HepG2 (cell line): ENCODE measurements around the gene PMM2. TPM values are rescaled to one million over a fixed set of nuclear protein-coding genes. Genes with fewer than 3 reads are reported as not detected.

Experiments used
- ATAC-seq: fragments of 200-7000 bp; cut with Tn5 transposase; 3 replicates; pipeline ENCODE4 v1.9.1; 2020; ENCODE audit warnings: mild to moderate bottlenecking, moderate library complexity
- BruUV-seq: library from RNA; stranded (reverse); fragments of 400-500 nt; replicated peaks from 2 replicates; lab custom pipeline; 2021; lab: Mats Ljungman, UMichigan
- CTCF ChIA-PET: fragments of 300-600 bp; formaldehyde crosslinking; extraction: SDS; loops from one replicate; lab custom pipeline; 2021; ENCODE audit warnings: low total read pairs, inconsistent platforms, low intra/inter-chr PET ratio; lab: Yijun Ruan, JAX
- POLR2A ChIA-PET: fragments of 350-600 bp; sonication (Branson Sonifier 250); formaldehyde crosslinking; loops from one replicate; lab custom pipeline; 2020; ENCODE audit warnings: antibody characterized with exemption, inconsistent platforms; lab: Yijun Ruan, JAX
- DNase-seq: peaks from one replicate; pipeline ENCODE4 v3.0.0-alpha.2; 2015; ENCODE audit warnings: low spot score
- FAIRE-seq: peaks from 3 replicates; lab custom pipeline; 2011; peaks lifted over from hg19 to GRCh38; lab: Jason Lieb, UNC
- H2AFZ ChIP-seq: one replicate; pipeline ENCODE4 v1.6.1; 2011; ENCODE audit warnings: low read length, inconsistent platforms
- H3K27ac ChIP-seq: fragments of 300-600 bp; 3 replicates; pipeline ENCODE4 v1.8.0; 2011; ENCODE audit warnings: mixed run types, mild to moderate bottlenecking, mixed read lengths, low read length, inconsistent platforms; ENCODE audit not compliant: insufficient read depth; ENCODE audit errors: extremely low read length
- H3K27me3 ChIP-seq, 2 experiments: fragments of 200-600 bp in 1 of 2; 2 replicates in 1 of 2; 3 replicates in 1 of 2; pipeline versions ENCODE4 v1.6.0 to v1.8.0; 2011; ENCODE audit warnings: low read length in 2 of 2, mild to moderate bottlenecking in 2 of 2, moderate library complexity in 2 of 2, inconsistent platforms in 1 of 2; ENCODE audit not compliant: insufficient read depth in 2 of 2, control insufficient read depth in 1 of 2
- H3K36me3 ChIP-seq, 2 experiments: fragments of 200-600 bp in 1 of 2; replicated peaks in 1 of 2; 2 replicates in 1 of 2; 3 replicates in 1 of 2; pipeline versions ENCODE4 v1.5.1 to v1.8.0; 2011; ENCODE audit warnings: low read length in 2 of 2, inconsistent platforms in 1 of 2; ENCODE audit not compliant: insufficient read depth in 2 of 2, control insufficient read depth in 1 of 2
- H3K4me1 ChIP-seq: 2 replicates; pipeline ENCODE4 v1.5.1; 2012; ENCODE audit warnings: low read length, inconsistent platforms; ENCODE audit not compliant: insufficient read depth
- H3K4me2 ChIP-seq: 2 replicates; pipeline ENCODE4 v1.6.0; 2011; ENCODE audit warnings: low read depth, low read length, inconsistent platforms
- H3K4me3 ChIP-seq, 3 experiments: fragments of 200-600 bp in 1 of 3; sonication (generic), shearing (Covaris generic) in 1 of 3; replicated peaks in 1 of 3; 2 replicates each; pipeline ENCODE4 v1.5.1; 2011 to 2016; ENCODE audit warnings: low read length in 3 of 3, inconsistent platforms in 2 of 3, low read depth in 2 of 3, mild to moderate bottlenecking in 2 of 3, control low read depth in 1 of 3, mixed read lengths in 1 of 3; ENCODE audit not compliant: insufficient read depth in 1 of 3
- H3K79me2 ChIP-seq: one replicate; pipeline ENCODE4 v1.6.1; 2011; ENCODE audit warnings: low read length, inconsistent platforms; ENCODE audit not compliant: insufficient read depth
- H3K9ac ChIP-seq: 2 replicates; pipeline ENCODE4 v1.6.0; 2011; ENCODE audit warnings: mild to moderate bottlenecking, low read depth, low read length, inconsistent platforms; ENCODE audit not compliant: insufficient read depth
- H3K9me3 ChIP-seq: 2 replicates; pipeline ENCODE4 v1.5.1; 2012; ENCODE audit warnings: mild to moderate bottlenecking, low read length
- H4K20me1 ChIP-seq: 2 replicates; pipeline ENCODE4 v1.6.0; 2011; ENCODE audit warnings: inconsistent platforms, mild to moderate bottlenecking, low read length, moderate library complexity; ENCODE audit not compliant: insufficient read depth
- JUN ChIP-seq: sonication (generic); formaldehyde crosslinking; IDR thresholded peaks from 2 replicates; pipeline ENCODE4 v1.4.0; 2020; ENCODE audit warnings: mild to moderate bottlenecking, missing genetic modification reagents
- PCBP1 ChIP-seq: fragments of 200-400 bp; formaldehyde crosslinking; IDR thresholded peaks from 2 replicates; pipeline ENCODE4 v1.6.1; 2017; ENCODE audit warnings: mild to moderate bottlenecking, low read depth, low read length, borderline replicate concordance
- POLR2AphosphoS5 ChIP-seq: IDR thresholded peaks from 2 replicates; pipeline ENCODE4 v1.6.1; 2012; ENCODE audit warnings: low read depth, low read length
- POLR2G ChIP-seq: fragments of 200-400 bp; formaldehyde crosslinking; IDR thresholded peaks from 2 replicates; pipeline ENCODE4 v1.6.1; 2018; ENCODE audit warnings: mild to moderate bottlenecking, low read depth, low read length, moderate library complexity
- RBM22 ChIP-seq: fragments of 200-400 bp; formaldehyde crosslinking; optimal IDR thresholded peaks from 2 replicates; pipeline ENCODE3; 2017; ENCODE audit warnings: mild to moderate bottlenecking, low read length, moderate library complexity
- RCOR2 ChIP-seq: IDR thresholded peaks from 2 replicates; pipeline ENCODE4 v1.6.1; 2016; ENCODE audit warnings: missing biosample characterization, missing genetic modification reagents
- REPIN1 ChIP-seq: sonication (generic); formaldehyde crosslinking; IDR thresholded peaks from 2 replicates; pipeline ENCODE4 v1.8.0; 2022; ENCODE audit warnings: missing genetic modification reagents, low read depth, mild to moderate bottlenecking, borderline replicate concordance
- TEAD3 ChIP-seq: optimal IDR thresholded peaks from 2 replicates; pipeline ENCODE3; 2016; ENCODE audit warnings: borderline replicate concordance
- U2AF2 ChIP-seq: fragments of 200-400 bp; formaldehyde crosslinking; IDR thresholded peaks from 2 replicates; pipeline ENCODE4 v1.6.1; 2017; ENCODE audit warnings: low read depth, mild to moderate bottlenecking, low read length
- ZNF121 ChIP-seq: sonication (generic); formaldehyde crosslinking; IDR thresholded peaks from 2 replicates; pipeline ENCODE4 v1.5.0; 2020; ENCODE audit warnings: mild to moderate bottlenecking, missing genetic modification reagents
- ZNF256 ChIP-seq: sonication (generic); formaldehyde crosslinking; conservative IDR thresholded peaks from 2 replicates; pipeline ENCODE4 v1.4.0; 2020; ENCODE audit warnings: missing genetic modification reagents
- ZNF770 ChIP-seq: sonication (generic); formaldehyde crosslinking; IDR thresholded peaks from 2 replicates; pipeline ENCODE4 v1.5.0; 2020; ENCODE audit warnings: mild to moderate bottlenecking, missing genetic modification reagents
- WGBS: methylation state at CpG from one replicate; pipeline ENCODE4 v1.1.6; 2017; ENCODE audit warnings: low lambda C conversion rate; 5-methylcytosine and 5-hydroxymethylcytosine counted together
- in situ Hi-C: cut with HindIII; loops from 2 replicates; pipeline ENCODE4 v1.10.0; 2017; ENCODE audit warnings: low pct_unique_long_range_greater_than_20kb; ENCODE audit not compliant: extremely low pct_ligation_motif_present
- intact Hi-C: fragments of 100-400 bp; cut with micrococcal nuclease; formaldehyde crosslinking; loops from one replicate; pipeline ENCODE4 v1.10.0; 2022; ENCODE audit not compliant: unreplicated experiment
- polyA plus RNA-seq, 8 experiments: library from polyadenylated mRNA; depleted of rRNA in 3 of 8; stranded (reverse) in 7 of 8; unstranded in 1 of 8; fragments of >200 nt; fragmentation: Illumina TruSeq in 4 of 8; extraction: Trizol in 4 of 8; gene quantifications; 2 replicates each; pipeline versions ENCODE4 v1.2.1 to v1.2.3, GENCODE V29; 2011 to 2016; ENCODE audit warnings: low read depth in 4 of 8, missing spikeins in 1 of 8, mixed read lengths in 1 of 8; ENCODE audit not compliant: insufficient read depth in 1 of 8
- total RNA-seq, 5 experiments: library from RNA; depleted of rRNA; stranded (reverse); fragments of >200 nt; fragmentation: Illumina TruSeq; extraction: Trizol; gene quantifications; 2 replicates each; pipeline ENCODE4 v1.2.3, GENCODE V29; 2016; ENCODE audit warnings: low read depth in 1 of 5
- TF ChIP-seq, protein P1 (sequence below): sonication (generic); formaldehyde crosslinking; IDR thresholded peaks from 2 replicates; pipeline ENCODE4 v1.5.0; 2020; ENCODE audit warnings: missing genetic modification reagents

PMM2 gene
- total and polyA plus RNA-seq, 2 of the 13 experiments (the other 11 are each of a cell fraction or from before 2014, with no cell fraction given) = 52.2 to 93.7 TPM

DNA sequence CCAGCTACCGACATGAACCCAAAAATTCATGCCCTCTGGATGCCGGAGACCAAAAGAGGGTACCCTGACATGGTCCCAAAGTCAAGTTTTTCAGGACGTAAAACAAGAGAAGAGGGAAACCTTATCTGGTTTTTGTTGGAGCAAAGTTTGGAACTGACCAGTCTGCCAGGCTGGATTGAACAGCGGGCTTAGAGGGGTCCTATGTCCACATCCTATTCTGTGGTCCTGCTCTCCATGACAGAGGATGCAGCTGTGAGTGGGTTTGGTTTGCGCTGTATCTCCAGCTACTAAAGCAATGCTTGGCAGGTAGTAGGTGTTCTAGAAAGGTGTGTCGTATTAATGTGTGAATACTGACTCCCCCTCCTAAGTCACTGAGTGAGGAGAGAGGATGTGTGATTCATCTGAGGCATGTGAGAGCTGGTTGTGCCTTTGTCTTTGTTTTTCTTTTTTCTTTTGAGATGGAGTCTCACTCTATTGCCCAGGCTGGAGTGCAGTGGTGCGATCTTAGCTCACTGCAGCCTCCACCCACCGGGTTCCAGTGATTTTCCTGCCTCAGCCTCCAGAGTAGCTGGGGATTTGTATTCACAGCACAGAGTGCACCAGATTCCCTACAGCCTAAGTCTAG lies 31.0 kb downstream of the PMM2 start:
- H3K4me1 ChIP-seq = no peaks in the 10 kb centered on the region
- no peaks in the 10 kb centered on the region for H3K9me3 ChIP-seq
- in situ Hi-C loops = no loop called here
- no peak overlapping the region for H3K27ac ChIP-seq
- TF ChIP-seq RBM22 (peak; percentile 91), POLR2G (peak; percentile 41; the same call in 1 of the 2 replicates), ZNF121 (0 out of 2 replicates have a peak, but pooled peaks have one; percentile 8), PCBP1 (no peak)
- TF ChIP-seq, protein P1, sequence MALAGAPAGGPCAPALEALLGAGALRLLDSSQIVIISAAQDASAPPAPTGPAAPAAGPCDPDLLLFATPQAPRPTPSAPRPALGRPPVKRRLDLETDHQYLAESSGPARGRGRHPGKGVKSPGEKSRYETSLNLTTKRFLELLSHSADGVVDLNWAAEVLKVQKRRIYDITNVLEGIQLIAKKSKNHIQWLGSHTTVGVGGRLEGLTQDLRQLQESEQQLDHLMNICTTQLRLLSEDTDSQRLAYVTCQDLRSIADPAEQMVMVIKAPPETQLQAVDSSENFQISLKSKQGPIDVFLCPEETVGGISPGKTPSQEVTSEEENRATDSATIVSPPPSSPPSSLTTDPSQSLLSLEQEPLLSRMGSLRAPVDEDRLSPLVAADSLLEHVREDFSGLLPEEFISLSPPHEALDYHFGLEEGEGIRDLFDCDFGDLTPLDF (CRISPR knock-in tag) = no peak
- TF ChIP-seq, all 625 proteins: peak for 3
- Histone ChIP-seq H3K79me2 (peaks cover 17% of the 10 kb centered on the region), H2AFZ (no peak overlapping the region), H3K36me3 (peaks cover 36 to 70% of the 10 kb centered on the region in 2 experiments), H3K4me3 (no peak overlapping the region), H4K20me1 (peaks cover 12% of the 10 kb centered on the region), H3K4me2 (no peak overlapping the region), H3K27me3 (no peaks in the 10 kb centered on the region), H3K9ac (no peak overlapping the region)
- no TSS peak for BruUV-seq
- ATAC-seq = no peak; the same call in 2 of the 3 replicates
- ChIA-PET POLR2A (interaction anchor here (0.8 to 1.2 kb wide), 3 partner anchors 9 to 35 kb away, joined by 3 to 4 read pairs (median 3); no protein-coding TSS in a partner anchor), CTCF (no interaction called here)
- FAIRE-seq = no peak
- WGBS = over 99% methylated on average over 8 of the region's 8 CpGs
- DNase-seq = no peak
- intact Hi-C loops = no loop called here

DNA sequence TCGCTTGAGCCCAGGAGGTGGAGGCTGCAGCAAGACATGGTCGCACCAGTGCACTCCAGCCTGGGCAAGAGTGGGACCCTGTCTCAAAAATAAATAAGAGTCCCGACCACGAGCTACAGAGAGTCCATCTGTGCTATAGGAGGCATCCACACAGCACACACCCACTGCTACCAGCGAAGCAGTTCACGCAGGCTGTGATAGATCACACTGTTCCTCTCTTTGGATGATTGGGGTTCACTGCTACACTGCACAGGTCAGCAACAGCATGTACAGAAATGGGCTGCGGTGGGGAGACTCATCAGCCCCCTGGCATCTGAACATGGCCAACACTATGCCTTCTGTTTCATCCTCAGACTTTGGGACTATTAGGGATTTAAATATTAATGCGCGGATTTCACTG lies 33.8 kb downstream of the PMM2 start:
- Histone ChIP-seq H3K4me3 (no peak overlapping the region), H3K27me3 (no peaks in the 10 kb centered on the region), H3K4me1 (no peaks in the 10 kb centered on the region), H3K79me2 (peaks cover 25% of the 10 kb centered on the region), H3K9me3 (no peaks in the 10 kb centered on the region), H3K9ac (no peak overlapping the region), H2AFZ (no peak overlapping the region), H3K4me2 (no peak overlapping the region), H4K20me1 (peaks cover 18% of the 10 kb centered on the region), H3K27ac (no peak overlapping the region), H3K36me3 (peaks cover 36 to 55% of the 10 kb centered on the region in 2 experiments)
- WGBS = 93% methylated on average over 9 of the region's 9 CpGs
- ChIA-PET CTCF (no interaction called here), POLR2A (no interaction called here)
- BruUV-seq = no TSS peak
- FAIRE-seq = no peak
- in situ Hi-C loops = no loop called here
- peak; percentile 38; the same call in 2 of the 3 replicates for ATAC-seq
- intact Hi-C loops = no loop called here
- DNase-seq = no peak
- TF ChIP-seq ZNF770 (CRISPR knock-in tag) (peak; percentile 88; the same call in 1 of the 2 replicates), JUN (no peak), RCOR2 (CRISPR knock-in tag) (no peak), TEAD3 (no peak), POLR2AphosphoS5 (0 out of 2 replicates have a peak, but pooled peaks have one; percentile 4), U2AF2 (no peak), ZNF256 (no peak), REPIN1 (CRISPR knock-in tag) (no peak)
